DLD1 (cell line): Measurements from ENCODE around the gene C1QL1.

Source experiments
- in situ Hi-C: cut with HindIII; loops from 2 replicates; pipeline ENCODE4 v1.10.0; 2017; ENCODE audit warnings: low sequenced_read_pairs

Gene C1QL1

GRCh38 chr17:44915862-44916780, 52.0 kb downstream of the C1QL1 start:
- in situ Hi-C loops, result no loop called here

DNA sequence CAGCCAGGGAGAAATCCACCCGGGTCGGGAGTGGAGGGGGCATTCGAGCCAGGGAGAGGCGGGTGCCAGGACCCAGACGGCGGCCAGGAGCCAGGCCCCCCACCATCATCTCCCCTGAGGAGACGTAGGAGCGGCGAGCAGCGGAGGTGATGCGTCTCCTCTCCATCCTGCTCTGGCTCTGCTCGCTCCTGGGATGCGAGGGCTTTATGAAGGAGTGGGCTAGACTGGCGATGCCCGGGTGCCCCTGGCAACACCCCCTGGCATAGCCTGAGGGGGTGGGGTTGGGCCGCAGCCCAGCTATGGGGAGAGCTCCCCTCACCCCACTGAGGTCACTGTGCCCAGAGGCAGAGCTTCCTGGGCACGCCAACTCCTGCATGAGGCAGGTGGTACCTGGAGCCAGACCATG, 52.8 kb downstream of the C1QL1 start, which contains the start of gene GFAP:
Gene GFAP (minus strand): TSS at position 180 of the 406 bp plus-strand sequence. CDS start 14 bp downstream, at position 166.
- in situ Hi-C loops, result no loop called here

DNA sequence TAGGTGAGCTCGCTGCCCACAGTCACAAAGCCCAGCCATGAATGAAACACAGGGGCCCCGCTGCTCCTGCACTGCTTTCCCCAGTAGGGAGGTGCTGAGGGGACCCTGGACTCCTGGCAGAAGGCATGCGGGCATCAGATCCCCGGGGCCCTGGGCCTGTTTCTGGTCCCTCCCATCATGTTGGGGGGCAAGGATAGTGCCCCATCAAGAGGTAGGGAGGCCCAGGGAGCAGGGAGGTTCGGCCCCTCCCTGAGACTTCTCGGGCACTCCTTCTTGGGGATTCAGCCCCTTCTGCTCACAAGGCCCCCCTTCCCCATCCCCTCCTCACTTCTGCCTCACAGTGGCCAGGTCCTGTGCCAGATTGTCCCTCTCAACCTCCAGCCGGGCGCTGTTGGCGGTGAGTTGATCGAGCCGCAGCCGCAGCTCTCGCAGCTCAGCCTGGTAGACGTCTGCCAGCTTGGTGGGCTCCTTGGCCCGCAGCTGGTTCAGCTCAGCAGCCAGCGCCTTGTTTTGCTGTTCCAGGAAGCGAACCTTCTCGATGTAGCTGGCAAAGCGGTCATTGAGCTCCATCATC, 53.3 kb downstream of the C1QL1 start:
- in situ Hi-C loops, result no loop called here

GRCh38 chr17:44914148-44914547, 54.0 kb downstream of the C1QL1 start:
- in situ Hi-C loops, result no loop called here

- in situ Hi-C loops, result no loop called here
Measured at GRCh38 chr17:44913676-44914075, 54.4 kb downstream of the C1QL1 start.

- in situ Hi-C loops, result no loop called here
Measured at GRCh38 chr17:44912763-44913544, 55.1 kb downstream of the C1QL1 start.

DNA sequence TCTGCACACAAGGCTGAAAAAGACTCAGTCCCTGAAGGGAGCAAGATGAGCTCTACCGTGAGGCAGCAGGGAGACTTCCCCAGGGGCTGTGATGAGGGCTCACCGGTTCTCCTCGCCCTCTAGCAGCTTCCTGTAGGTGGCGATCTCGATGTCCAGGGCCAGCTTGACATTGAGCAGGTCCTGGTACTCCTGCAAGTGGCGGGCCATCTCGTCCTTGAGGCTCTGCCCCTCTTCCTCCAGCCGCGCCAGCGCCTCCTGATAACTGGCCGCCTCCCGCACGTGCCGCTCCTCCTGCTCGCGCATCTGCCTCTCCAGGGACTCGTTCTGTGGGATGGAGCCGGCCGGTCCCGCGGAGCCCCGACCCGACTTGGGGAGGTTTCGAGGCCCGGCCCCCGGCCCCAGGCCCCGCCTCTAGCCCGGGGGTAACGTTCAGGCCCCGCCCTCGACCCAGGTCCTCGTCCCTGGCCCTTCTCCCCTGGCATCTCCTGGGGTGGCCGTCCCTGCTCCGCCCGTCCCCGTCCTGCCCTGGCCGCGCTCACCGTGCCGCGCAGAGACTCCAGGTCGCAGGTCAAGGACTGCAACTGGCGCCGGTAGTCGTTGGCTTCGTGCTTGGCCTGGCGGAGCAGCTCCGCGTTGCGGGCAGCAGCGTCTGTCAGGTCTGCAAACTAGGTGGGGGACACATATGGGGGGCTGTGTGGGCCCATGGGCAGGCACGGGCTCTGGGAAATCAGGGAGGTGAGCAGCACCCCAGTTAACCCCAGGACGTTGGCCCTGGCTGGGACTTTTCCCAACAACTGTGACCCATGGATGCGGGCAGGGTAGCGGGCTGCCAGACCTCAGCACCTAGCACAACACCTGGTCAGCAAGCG, 56.7 kb downstream of the C1QL1 start:
- in situ Hi-C loops, result no loop called here

DNA sequence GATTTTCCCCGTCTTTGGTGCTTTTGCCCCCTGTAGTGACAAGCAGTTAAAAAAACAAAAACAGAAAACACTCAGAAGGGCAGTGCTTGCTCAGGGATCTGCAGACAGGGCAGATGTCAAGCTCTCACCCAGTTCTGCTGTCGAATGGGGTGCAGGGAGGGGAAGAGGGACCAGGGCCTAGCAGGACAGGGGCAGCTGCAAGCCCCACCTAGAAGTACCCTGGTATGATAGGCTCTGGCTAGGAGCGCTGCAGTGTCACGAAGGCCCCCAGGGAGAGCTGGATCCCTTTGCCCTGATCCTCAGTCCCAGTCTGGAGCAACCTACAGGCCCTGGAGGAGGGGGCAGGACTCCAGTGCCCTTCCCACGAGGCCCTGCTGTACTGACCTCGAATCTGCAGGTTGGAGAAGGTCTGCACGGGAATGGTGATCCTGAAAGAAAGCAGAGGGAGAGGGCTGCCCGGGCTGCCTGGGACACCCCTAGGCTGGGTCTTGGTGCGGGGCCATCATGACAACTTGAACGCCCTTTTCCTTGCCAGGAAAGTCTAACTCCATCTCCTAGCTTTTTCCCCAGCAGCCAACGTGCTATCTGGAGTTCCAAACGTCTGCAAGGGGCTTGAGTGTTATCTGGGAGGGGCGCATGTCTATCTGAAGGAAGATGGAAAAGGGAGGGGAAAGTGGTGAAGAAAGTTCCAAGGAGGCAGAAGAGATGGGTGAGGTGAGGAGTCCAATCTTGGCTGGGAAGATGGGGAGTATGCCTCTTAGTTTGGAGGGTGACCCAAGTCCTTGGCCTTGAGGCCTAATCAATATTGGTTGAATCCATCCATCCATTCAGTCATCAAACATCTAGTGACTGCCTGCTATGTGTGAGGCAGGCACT, 57.6 kb downstream of the C1QL1 start:
- in situ Hi-C loops, result no loop called here
